ENCODE measurements around the gene ACO2. TPM values are rescaled to one million over a fixed set of nuclear protein-coding genes. Genes with fewer than 3 reads are reported as not detected.

ACO2 gene
- total RNA-seq, 2 donors from 2014 or later: 32.7 to 75.5 TPM

GRCh38 chr22:41482319-41482935, 13.5 kb downstream of the ACO2 start:
- Histone ChIP-seq H3K4me1 (peaks cover 37% of the 10 kb centered on the region), H3K27me3 (no peaks in the 10 kb centered on the region), H3K36me3 (replicated peaks in 1 of 2; ENCODE audit: insufficient read depth in 1 of 2, low read depth in 2 of 2) (no peaks in the 10 kb centered on the region), H3K4me3 (no peak overlapping the region), H3K27ac (no peak overlapping the region), H3K9me3 (no peaks in the 10 kb centered on the region)
- WGBS, 2 donors: 59 to 60% methylated on average over 1 to 2 of the region's 2 CpGs
- TF ChIP-seq POLR2A (IDR thresholded peaks at IDR 0.05) (no peak), CTCF (IDR thresholded peaks at IDR 0.05) (no peak)
- no peak for ATAC-seq
- intact Hi-C loops (cut with DNase I): no loop called here
- no peak for DNase-seq

DNA sequence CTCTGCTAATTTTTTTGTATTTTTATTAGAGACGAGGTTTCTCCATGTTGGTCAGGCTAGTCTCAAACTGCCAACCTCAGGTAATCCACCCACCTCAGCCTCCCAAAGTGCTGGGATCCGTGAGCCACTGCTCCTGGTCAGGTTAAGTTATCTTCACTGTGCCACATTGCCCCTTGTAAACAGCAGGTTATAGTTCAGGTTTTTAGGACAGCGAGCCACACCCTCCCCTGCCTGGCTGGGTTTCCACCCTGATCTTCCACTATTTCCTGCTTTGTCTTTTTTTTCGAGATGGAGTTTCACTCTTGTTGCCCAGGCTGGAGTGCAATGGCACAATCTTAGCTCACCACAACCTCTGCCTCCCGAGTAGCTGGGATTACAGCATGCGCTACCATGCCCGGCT, 16.1 kb downstream of the ACO2 start:
- 61 to 84% methylated on average over 7 of the region's 7 CpGs for WGBS, 2 donors
- Histone ChIP-seq H3K4me1 (peaks cover 39% of the 10 kb centered on the region), H3K4me3 (no peak overlapping the region), H3K27ac (no peak overlapping the region), H3K27me3 (no peaks in the 10 kb centered on the region), H3K36me3 (replicated peaks in 1 of 2; ENCODE audit: insufficient read depth in 1 of 2, low read depth in 2 of 2) (no peaks in the 10 kb centered on the region), H3K9me3 (no peaks in the 10 kb centered on the region)
- intact Hi-C loops (cut with DNase I): no loop called here
- no peak for TF ChIP-seq CTCF (IDR thresholded peaks at IDR 0.05)
- no peak for TF ChIP-seq POLR2A (IDR thresholded peaks at IDR 0.05)
- DNase-seq (no peak), ATAC-seq (no peak)

DNA sequence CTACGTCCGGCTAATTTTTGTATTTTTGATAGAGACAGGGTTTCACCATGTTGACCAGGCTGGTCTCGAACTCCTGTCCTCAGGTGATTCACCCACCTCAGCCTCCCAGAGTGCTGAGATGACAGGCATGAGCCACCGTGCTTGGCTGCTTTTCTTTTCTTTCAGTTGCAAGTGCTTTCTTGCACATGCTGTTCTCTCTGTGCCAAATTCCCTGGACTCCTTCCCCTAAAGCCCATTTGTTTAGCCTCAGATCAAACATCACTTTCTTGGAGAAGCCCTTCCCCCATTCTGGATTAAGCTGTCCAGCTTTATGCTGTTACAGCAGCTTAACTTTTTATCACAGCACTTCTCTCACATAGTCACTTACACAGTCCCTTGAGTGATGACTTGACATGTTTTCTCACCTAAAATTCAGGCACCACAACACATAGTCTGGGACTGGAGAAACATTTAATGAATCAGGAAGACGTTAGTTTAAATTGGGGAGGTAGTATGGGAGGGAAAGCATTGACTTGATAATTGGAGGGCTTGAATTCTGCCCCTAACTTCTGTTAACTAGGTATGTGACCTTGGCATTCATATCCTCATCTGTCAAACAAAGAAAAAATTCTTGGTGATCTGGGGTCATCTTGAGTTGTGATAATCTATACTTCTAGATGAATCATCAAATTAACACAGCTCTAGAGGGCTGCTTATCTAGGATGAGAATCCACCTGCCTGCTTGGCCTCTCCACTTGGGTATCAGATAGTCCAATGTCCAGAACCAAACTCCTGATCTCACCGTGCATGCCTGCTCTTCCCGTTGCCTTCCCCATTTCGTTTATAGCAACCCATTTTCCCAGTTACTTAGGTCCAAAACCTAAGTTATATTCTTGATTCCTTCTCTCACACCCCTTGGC, 18.4 kb downstream of the ACO2 start:
- intact Hi-C loops (cut with DNase I): no loop called here
- H3K36me3 ChIP-seq (replicated peaks in 1 of 2; ENCODE audit: insufficient read depth in 1 of 2, low read depth in 2 of 2): no peaks in the 10 kb centered on the region
- TF ChIP-seq POLR2A (IDR thresholded peaks at IDR 0.05) (no peak), CTCF (IDR thresholded peaks at IDR 0.05) (no peak)
- H3K27ac ChIP-seq: no peak overlapping the region
- no peaks in the 10 kb centered on the region for H3K27me3 ChIP-seq
- ATAC-seq (no peak), DNase-seq (peak in 1 of 4 donors; percentile 13)
- H3K4me3 ChIP-seq: no peak overlapping the region
- WGBS, 2 donors: 55 to 66% methylated on average over 8 of the region's 8 CpGs
- H3K9me3 ChIP-seq: no peaks in the 10 kb centered on the region
- peaks cover 37% of the 10 kb centered on the region for H3K4me1 ChIP-seq

GRCh38 chr22:41488076-41488475, 19.2 kb downstream of the ACO2 start:
- ATAC-seq: no peak
- no peak overlapping the region for H3K27ac ChIP-seq

More at GRCh38 chr22:41488076-41488475, 19.2 kb downstream of the ACO2 start:
- Histone ChIP-seq H3K9me3 (no peaks in the 10 kb centered on the region), H3K27me3 (no peaks in the 10 kb centered on the region), H3K4me1 (peaks cover 37% of the 10 kb centered on the region), H3K36me3 (replicated peaks in 1 of 2; ENCODE audit: insufficient read depth in 1 of 2, low read depth in 2 of 2) (no peaks in the 10 kb centered on the region), H3K4me3 (no peak overlapping the region)
- TF ChIP-seq CTCF (IDR thresholded peaks at IDR 0.05) (no peak), POLR2A (IDR thresholded peaks at IDR 0.05) (no peak)
- DNase-seq: no peak
- 56 to 65% methylated on average over 4 of the region's 4 CpGs for WGBS, 2 donors
- intact Hi-C loops (cut with DNase I): no loop called here

Data from body of pancreas (tissue), 4 donors.